ENCODE measurements around the gene FHDC1. TPM values are rescaled to one million over a fixed set of nuclear protein-coding genes. Genes with fewer than 3 reads are reported as not detected.

Gene FHDC1
- total and polyA plus RNA-seq, 7 experiments from 2014 or later, result 0.04 to 0.19 (median 0.10) TPM; not detected in 1

- POLR2A ChIA-PET, result no interaction called here
- no peaks in the 10 kb centered on the region for H3K27me3 Mint-ChIP-seq
- H3K36me3 ChIP-seq (ENCODE audit: control insufficient read depth in 2 of 3, insufficient read depth in 3 of 3, low read length in 3 of 3), result no peaks in the 10 kb centered on the region
- no peaks in the 10 kb centered on the region for H3K9me3 Mint-ChIP-seq
- no peak overlapping the region for H3K4me3 Mint-ChIP-seq
- no peaks in the 10 kb centered on the region for H3K4me1 ChIP-seq (ENCODE audit: control insufficient read depth in 2 of 2, insufficient read depth in 2 of 2, low read length in 2 of 2)
- H3K4me1 Mint-ChIP-seq, result no peaks in the 10 kb centered on the region
- no peaks in the 10 kb centered on the region for H3K27me3 ChIP-seq (ENCODE audit: control insufficient read depth in 2 of 2, insufficient read depth in 2 of 2, low read length in 2 of 2)
- H3K9me3 ChIP-seq (ENCODE audit: control insufficient read depth in 2 of 3, low read length in 3 of 3), result no peaks in the 10 kb centered on the region
- CTCF ChIA-PET, result no interaction called here
- no peak overlapping the region for H3K27ac ChIP-seq (ENCODE audit: low read depth, low read length)
- no peak overlapping the region for H3K27ac Mint-ChIP-seq
- H3K36me3 Mint-ChIP-seq, result no peaks in the 10 kb centered on the region
- DNase-seq, result no peak
- intact Hi-C loops (cut with micrococcal nuclease), result no loop called here
- ATAC-seq, result no peak
- H3K4me3 ChIP-seq (ENCODE audit: low read length), result no peak overlapping the region
These were observed 39.5 kb downstream of the FHDC1 start for GRCh38 chr4:152975380-152976211.

DNA sequence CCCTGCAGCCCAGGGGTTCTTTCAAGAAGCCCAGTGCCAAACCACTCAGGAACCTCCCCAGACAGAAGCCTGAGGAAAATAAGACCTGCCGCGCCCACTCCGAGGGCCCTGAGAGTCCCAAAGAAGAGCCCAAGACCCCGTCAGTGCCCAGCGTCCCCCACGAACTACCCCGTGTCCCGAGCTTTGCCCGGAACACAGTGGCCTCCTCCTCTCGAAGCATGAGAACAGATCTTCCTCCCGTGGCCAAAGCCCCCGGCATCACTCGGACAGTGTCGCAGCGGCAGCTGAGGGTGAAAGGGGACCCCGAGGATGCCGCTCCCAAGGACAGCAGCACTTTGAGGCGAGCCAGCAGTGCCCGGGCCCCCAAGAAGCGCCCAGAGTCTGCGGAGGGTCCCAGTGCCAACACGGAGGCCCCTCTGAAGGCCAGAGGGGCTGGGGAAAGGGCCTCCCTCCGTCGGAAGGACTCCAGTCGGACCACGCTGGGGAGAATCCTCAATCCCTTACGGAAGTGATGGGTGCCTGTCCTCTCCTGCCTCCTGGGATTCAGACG, 40.2 kb downstream of the FHDC1 start:
- H3K27ac Mint-ChIP-seq, result no peak overlapping the region

DNA sequence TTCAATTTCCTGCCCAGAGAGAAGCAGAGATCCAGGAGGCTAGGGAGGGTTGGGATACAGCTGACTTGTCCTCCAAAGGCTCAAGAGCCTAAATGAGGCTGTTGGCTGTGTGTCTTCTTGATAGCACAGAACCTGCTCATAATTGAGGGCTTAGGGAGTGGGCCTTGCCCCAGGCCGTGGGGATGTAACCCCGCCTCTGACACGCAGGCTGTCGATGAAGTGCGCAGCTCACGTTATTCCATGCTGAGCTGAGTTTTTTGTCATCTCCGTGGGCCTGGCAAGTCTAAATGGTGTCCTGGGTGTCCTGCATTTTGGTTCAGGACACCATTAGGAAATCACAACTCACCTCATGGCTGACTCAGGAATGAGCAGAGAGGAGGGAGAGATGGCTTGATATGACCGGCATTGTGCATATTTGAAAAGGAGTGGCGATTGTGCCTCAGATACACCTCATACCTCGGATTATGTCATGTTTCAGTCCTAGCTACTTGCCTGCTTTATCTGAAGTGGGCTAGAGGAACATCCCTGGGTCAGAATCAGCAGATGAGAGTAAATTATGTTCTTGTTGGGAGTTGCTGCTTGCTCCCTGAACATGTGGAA, 43.7 kb downstream of the FHDC1 start:
- H3K36me3 ChIP-seq (ENCODE audit: control insufficient read depth in 2 of 3, insufficient read depth in 3 of 3, low read length in 3 of 3), result no peaks in the 10 kb centered on the region
- H3K4me3 ChIP-seq (ENCODE audit: low read length), result no peak overlapping the region
- Mint-ChIP-seq H3K36me3 (no peaks in the 10 kb centered on the region), H3K9me3 (no peaks in the 10 kb centered on the region), H3K4me1 (no peaks in the 10 kb centered on the region), H3K27me3 (peaks cover 0 to 4% (median 0%) of the 10 kb centered on the region in 5 donors), H3K4me3 (no peak overlapping the region), H3K27ac (no peak overlapping the region)
- intact Hi-C loops (cut with micrococcal nuclease), result no loop called here
- no peak overlapping the region for H3K27ac ChIP-seq (ENCODE audit: low read depth, low read length)
- peaks cover 0 to 6% of the 10 kb centered on the region in 2 donors for H3K27me3 ChIP-seq (ENCODE audit: control insufficient read depth in 2 of 2, insufficient read depth in 2 of 2, low read length in 2 of 2)
- no peaks in the 10 kb centered on the region for H3K4me1 ChIP-seq (ENCODE audit: control insufficient read depth in 2 of 2, insufficient read depth in 2 of 2, low read length in 2 of 2)
- CTCF ChIA-PET, result no interaction called here
- DNase-seq, result no peak
- no peak for ATAC-seq
- POLR2A ChIA-PET, result no interaction called here
- no peaks in the 10 kb centered on the region for H3K9me3 ChIP-seq (ENCODE audit: control insufficient read depth in 2 of 3, low read length in 3 of 3)

More for the DNA sequence above, 40.2 kb downstream of the FHDC1 start:
- ChIA-PET POLR2A (no interaction called here), CTCF (no interaction called here)
- H3K36me3 ChIP-seq (ENCODE audit: control insufficient read depth in 2 of 3, insufficient read depth in 3 of 3, low read length in 3 of 3), result no peaks in the 10 kb centered on the region
- H3K4me3 ChIP-seq (ENCODE audit: low read length), result no peak overlapping the region
- Mint-ChIP-seq H3K27me3 (no peaks in the 10 kb centered on the region), H3K36me3 (no peaks in the 10 kb centered on the region), H3K9me3 (no peaks in the 10 kb centered on the region), H3K4me1 (no peaks in the 10 kb centered on the region), H3K4me3 (no peak overlapping the region)
- no peak overlapping the region for H3K27ac ChIP-seq (ENCODE audit: low read depth, low read length)
- DNase-seq (no peak), ATAC-seq (no peak)
- intact Hi-C loops (cut with micrococcal nuclease), result no loop called here
- no peaks in the 10 kb centered on the region for H3K9me3 ChIP-seq (ENCODE audit: control insufficient read depth in 2 of 3, low read length in 3 of 3)
- no peaks in the 10 kb centered on the region for H3K27me3 ChIP-seq (ENCODE audit: control insufficient read depth in 2 of 2, insufficient read depth in 2 of 2, low read length in 2 of 2)
- no peaks in the 10 kb centered on the region for H3K4me1 ChIP-seq (ENCODE audit: control insufficient read depth in 2 of 2, insufficient read depth in 2 of 2, low read length in 2 of 2)

GRCh38 chr4:152981278-152981677, 45.2 kb downstream of the FHDC1 start:
- Mint-ChIP-seq H3K36me3 (no peaks in the 10 kb centered on the region), H3K4me1 (no peaks in the 10 kb centered on the region), H3K27ac (no peak overlapping the region), H3K9me3 (no peaks in the 10 kb centered on the region), H3K4me3 (no peak overlapping the region), H3K27me3 (peaks cover 0 to 4% (median 0%) of the 10 kb centered on the region in 5 donors)
- ChIA-PET POLR2A (no interaction called here), CTCF (no interaction called here)
- intact Hi-C loops (cut with micrococcal nuclease), result no loop called here
- Histone ChIP-seq H3K36me3 (ENCODE audit: control insufficient read depth in 2 of 3, insufficient read depth in 3 of 3, low read length in 3 of 3) (no peaks in the 10 kb centered on the region), H3K27me3 (ENCODE audit: control insufficient read depth in 2 of 2, insufficient read depth in 2 of 2, low read length in 2 of 2) (peaks cover 0 to 6% of the 10 kb centered on the region in 2 donors), H3K9me3 (ENCODE audit: control insufficient read depth in 2 of 3, low read length in 3 of 3) (no peaks in the 10 kb centered on the region), H3K27ac (ENCODE audit: low read depth, low read length) (no peak overlapping the region), H3K4me3 (ENCODE audit: low read length) (no peak overlapping the region), H3K4me1 (ENCODE audit: control insufficient read depth in 2 of 2, insufficient read depth in 2 of 2, low read length in 2 of 2) (no peaks in the 10 kb centered on the region)
- DNase-seq, result no peak
- ATAC-seq, result no peak

- ChIA-PET CTCF (no interaction called here), POLR2A (no interaction called here)
- Mint-ChIP-seq H3K27me3 (peaks cover 0 to 4% (median 0%) of the 10 kb centered on the region in 5 donors), H3K4me1 (no peaks in the 10 kb centered on the region), H3K36me3 (no peaks in the 10 kb centered on the region), H3K9me3 (no peaks in the 10 kb centered on the region), H3K27ac (no peak overlapping the region), H3K4me3 (no peak overlapping the region)
- no peaks in the 10 kb centered on the region for H3K9me3 ChIP-seq (ENCODE audit: control insufficient read depth in 2 of 3, low read length in 3 of 3)
- no peak overlapping the region for H3K27ac ChIP-seq (ENCODE audit: low read depth, low read length)
- no peak for ATAC-seq
- no peak for DNase-seq
- intact Hi-C loops (cut with micrococcal nuclease), result no loop called here
- no peaks in the 10 kb centered on the region for H3K4me1 ChIP-seq (ENCODE audit: control insufficient read depth in 2 of 2, insufficient read depth in 2 of 2, low read length in 2 of 2)
- H3K4me3 ChIP-seq (ENCODE audit: low read length), result no peak overlapping the region
- H3K27me3 ChIP-seq (ENCODE audit: control insufficient read depth in 2 of 2, insufficient read depth in 2 of 2, low read length in 2 of 2), result peaks cover 0 to 6% of the 10 kb centered on the region in 2 donors
- no peaks in the 10 kb centered on the region for H3K36me3 ChIP-seq (ENCODE audit: control insufficient read depth in 2 of 3, insufficient read depth in 3 of 3, low read length in 3 of 3)
These were observed 45.7 kb downstream of the FHDC1 start for GRCh38 chr4:152981842-152982241.

GRCh38 chr4:152983221-152983620, 47.1 kb downstream of the FHDC1 start:
- Mint-ChIP-seq H3K9me3 (no peaks in the 10 kb centered on the region), H3K36me3 (no peaks in the 10 kb centered on the region), H3K27ac (no peak overlapping the region), H3K4me1 (no peaks in the 10 kb centered on the region), H3K27me3 (peaks cover 0 to 6% (median 0%) of the 10 kb centered on the region in 5 donors), H3K4me3 (no peak overlapping the region)
- Histone ChIP-seq H3K4me1 (ENCODE audit: control insufficient read depth in 2 of 2, insufficient read depth in 2 of 2, low read length in 2 of 2) (no peaks in the 10 kb centered on the region), H3K36me3 (ENCODE audit: control insufficient read depth in 2 of 3, insufficient read depth in 3 of 3, low read length in 3 of 3) (no peaks in the 10 kb centered on the region), H3K27me3 (ENCODE audit: control insufficient read depth in 2 of 2, insufficient read depth in 2 of 2, low read length in 2 of 2) (peaks cover 0 to 6% of the 10 kb centered on the region in 2 donors), H3K4me3 (ENCODE audit: low read length) (no peak overlapping the region), H3K9me3 (ENCODE audit: control insufficient read depth in 2 of 3, low read length in 3 of 3) (no peaks in the 10 kb centered on the region), H3K27ac (ENCODE audit: low read depth, low read length) (no peak overlapping the region)
- ChIA-PET POLR2A (interaction anchor here (0.5 kb wide), 1 partner anchor 128 kb away, joined by 3 read pairs; no protein-coding TSS in a partner anchor), CTCF (no interaction called here)
- DNase-seq (no peak), ATAC-seq (no peak)
- intact Hi-C loops (cut with micrococcal nuclease), result no loop called here
